Memory B cell (primary cell): Measurements from ENCODE around the gene HCFC2.
"Not testable (repeated sequence)": the region's sequence is repeated elsewhere in the genome, so short reads cannot be mapped to it uniquely, and the experiment has no call there.

Source experiments
- ATAC-seq: fragments of 150-1000 bp; cut with Tn5 transposase; 2 replicates; pipeline ENCODE4 v1.10.0; 2021; ENCODE audit warnings: low read depth, mild to moderate bottlenecking, moderate library complexity
- DNase-seq, 2 donors: peaks; one replicate each; pipeline ENCODE4 v3.0.0; 2022; ENCODE audit warnings: low spot score in 2 of 2
- H3K27ac Mint-ChIP-seq: one replicate; pipeline ENCODE4 v1.8.0; 2022; ENCODE audit warnings: mild to moderate bottlenecking, moderate library complexity, mixed read lengths
- H3K27me3 Mint-ChIP-seq: one replicate; pipeline ENCODE4 v1.8.0; 2022; ENCODE audit warnings: mixed read lengths
- H3K36me3 Mint-ChIP-seq: one replicate; pipeline ENCODE4 v1.8.0; 2022; ENCODE audit warnings: mild to moderate bottlenecking, mixed read lengths
- H3K4me1 Mint-ChIP-seq: one replicate; pipeline ENCODE4 v1.8.0; 2022; ENCODE audit warnings: mixed read lengths
- H3K4me3 Mint-ChIP-seq: one replicate; pipeline ENCODE4 v1.8.0; 2022; ENCODE audit warnings: mild to moderate bottlenecking, moderate library complexity, mixed read lengths
- H3K9me3 Mint-ChIP-seq: one replicate; pipeline ENCODE4 v1.8.0; 2022; ENCODE audit warnings: mixed read lengths

Gene HCFC2

GRCh38 chr12:104064031-104064841, at the start of gene HCFC2:
Gene HCFC2, plus strand, starts transcription at chr12:104064531. Its CDS starts 30 bp downstream, at chr12:104064561.
- H3K4me1 Mint-ChIP-seq = peaks cover 5% of the 10 kb centered on the region
- ATAC-seq (peak; percentile 94), DNase-seq (peak; percentile 86 to 96)
- H3K36me3 Mint-ChIP-seq = peaks cover 5% of the 10 kb centered on the region
- no peaks in the 10 kb centered on the region for H3K9me3 Mint-ChIP-seq
- peak within 1 kb of the TSS; percentile 97 for H3K4me3 Mint-ChIP-seq
- peak within 1 kb of the TSS; percentile 83 for H3K27ac Mint-ChIP-seq
- peaks cover 4% of the 10 kb centered on the region for H3K27me3 Mint-ChIP-seq

DNA sequence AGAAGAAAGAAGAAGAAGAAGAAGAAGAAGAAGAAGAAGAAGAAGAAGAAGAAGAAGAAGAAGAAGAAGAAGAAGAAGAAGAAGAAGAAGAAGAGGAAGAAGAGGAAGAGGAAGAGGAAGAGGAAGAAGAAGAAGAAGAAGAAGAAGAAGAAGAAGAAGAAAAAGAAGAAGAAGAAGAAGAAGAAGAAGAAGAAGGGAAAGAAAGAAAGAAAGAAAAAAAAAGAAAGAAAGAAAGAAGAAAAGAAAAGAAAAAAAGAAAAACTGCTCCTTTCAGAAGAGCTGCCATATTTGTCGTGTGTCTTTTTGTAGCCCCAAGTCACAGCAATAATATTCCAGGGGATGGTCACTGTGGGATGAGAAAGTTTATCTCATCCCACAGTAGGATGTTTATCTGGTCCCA, 42.5 kb upstream of the HCFC2 start:
- not testable (repeated sequence) for H3K27me3 Mint-ChIP-seq, DNase-seq, H3K36me3 Mint-ChIP-seq, ATAC-seq, H3K4me3 Mint-ChIP-seq, H3K27ac Mint-ChIP-seq, H3K4me1 Mint-ChIP-seq
- peaks cover 11% of the 10 kb centered on the region for H3K9me3 Mint-ChIP-seq

DNA sequence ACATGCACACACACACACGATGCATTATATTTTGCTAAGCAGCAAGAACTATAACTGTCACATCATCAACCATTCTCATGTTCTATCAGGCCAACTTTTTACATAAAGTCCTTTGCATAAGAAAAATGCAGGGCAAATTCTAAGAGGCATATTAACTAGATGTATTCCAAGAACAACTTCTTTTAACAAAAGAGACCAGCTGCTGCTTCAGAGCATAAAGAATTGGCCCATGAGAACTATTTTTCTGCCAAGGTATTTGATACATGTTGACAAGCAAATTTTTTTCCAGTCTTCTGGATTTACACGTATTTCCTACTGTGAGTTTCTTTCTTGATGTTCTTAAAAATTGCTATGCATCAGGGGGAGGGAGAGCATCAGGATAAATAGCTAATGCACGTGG, 41.5 kb upstream of the HCFC2 start:
- Mint-ChIP-seq H3K4me1 (no peaks in the 10 kb centered on the region), H3K4me3 (no peak overlapping the region), H3K9me3 (peaks cover 11% of the 10 kb centered on the region), H3K27me3 (peaks cover 9% of the 10 kb centered on the region), H3K36me3 (peaks cover 4% of the 10 kb centered on the region), H3K27ac (no peak overlapping the region)
- ATAC-seq (no peak), DNase-seq (no peak)

DNA sequence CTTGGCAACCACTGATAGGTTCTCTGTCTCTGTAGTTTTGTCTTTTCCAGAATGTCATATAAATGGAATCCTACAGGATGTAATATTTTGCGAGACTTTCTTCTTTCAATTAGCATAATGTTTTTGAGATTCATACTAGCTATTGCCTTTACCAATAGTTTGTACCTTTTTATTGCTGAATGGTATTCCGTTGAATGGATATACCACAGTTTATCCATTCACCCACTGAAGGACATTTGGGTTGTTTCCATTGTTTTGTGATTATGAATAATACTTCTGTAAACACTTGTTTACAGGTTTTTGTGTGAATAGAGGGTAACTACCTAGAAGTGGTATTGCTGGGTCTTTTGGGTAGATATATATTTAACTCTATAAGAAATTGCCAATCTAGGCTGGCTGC, 40.6 kb upstream of the HCFC2 start:
- H3K4me3 Mint-ChIP-seq = no peak overlapping the region
- peaks cover 9% of the 10 kb centered on the region for H3K27me3 Mint-ChIP-seq
- H3K9me3 Mint-ChIP-seq = peaks cover 11% of the 10 kb centered on the region
- no peak overlapping the region for H3K27ac Mint-ChIP-seq
- no peak for ATAC-seq
- H3K36me3 Mint-ChIP-seq = peaks cover 4% of the 10 kb centered on the region
- no peaks in the 10 kb centered on the region for H3K4me1 Mint-ChIP-seq
- no peak for DNase-seq

- DNase-seq (no peak), ATAC-seq (no peak)
- peaks cover 4% of the 10 kb centered on the region for H3K36me3 Mint-ChIP-seq
- no peaks in the 10 kb centered on the region for H3K4me1 Mint-ChIP-seq
- H3K9me3 Mint-ChIP-seq = peaks cover 11% of the 10 kb centered on the region
- H3K4me3 Mint-ChIP-seq = no peak overlapping the region
- H3K27me3 Mint-ChIP-seq = peaks cover 11% of the 10 kb centered on the region
- no peak overlapping the region for H3K27ac Mint-ChIP-seq
Measured at GRCh38 chr12:104024348-104024747, 40.0 kb upstream of the HCFC2 start.

GRCh38 chr12:104025771-104026170, 38.6 kb upstream of the HCFC2 start:
- Mint-ChIP-seq H3K27ac (no peak overlapping the region), H3K4me3 (no peak overlapping the region)

DNA sequence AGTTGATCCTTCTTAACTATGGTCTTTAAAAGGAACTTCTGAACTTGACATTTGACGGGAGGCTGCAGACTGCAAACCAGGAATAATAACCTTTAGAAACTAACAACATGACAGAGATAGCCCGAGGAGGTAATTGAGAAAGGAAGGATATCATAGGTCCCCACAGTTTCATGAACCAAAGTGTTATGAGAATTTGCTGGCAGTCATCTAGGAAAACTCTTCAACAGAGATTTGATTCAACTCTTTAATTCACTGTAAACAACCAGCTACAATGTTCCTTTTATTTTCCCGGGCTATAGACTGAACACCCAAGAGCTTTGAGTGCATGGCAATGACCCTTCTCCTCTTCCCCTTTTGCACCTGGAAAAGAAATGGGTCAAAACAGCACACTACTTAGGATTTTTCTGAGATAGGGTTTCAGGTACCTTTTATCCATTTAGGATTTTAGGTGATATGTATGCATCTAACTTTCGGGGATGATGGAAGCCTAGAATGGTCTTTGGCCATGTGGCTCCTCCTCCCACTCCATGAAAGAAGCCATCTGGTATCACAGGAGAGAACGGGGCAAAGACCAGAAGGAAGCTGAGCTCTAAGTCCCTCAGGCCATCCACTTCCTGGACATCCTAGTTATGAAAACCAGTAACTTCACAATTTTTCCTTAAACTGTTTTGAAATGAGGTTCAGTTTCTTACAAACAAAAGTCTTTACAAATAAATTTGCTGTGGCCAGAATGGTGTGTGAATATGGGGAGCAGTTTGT, 37.3 kb upstream of the HCFC2 start:
- no peak overlapping the region for H3K4me3 Mint-ChIP-seq
- DNase-seq (no peak), ATAC-seq (no peak)
- H3K4me1 Mint-ChIP-seq = no peaks in the 10 kb centered on the region
- H3K27ac Mint-ChIP-seq = no peak overlapping the region
- H3K27me3 Mint-ChIP-seq = peaks cover 10% of the 10 kb centered on the region
- H3K36me3 Mint-ChIP-seq = peaks cover 4% of the 10 kb centered on the region
- peaks cover 5% of the 10 kb centered on the region for H3K9me3 Mint-ChIP-seq

More at GRCh38 chr12:104025771-104026170, 38.6 kb upstream of the HCFC2 start:
- DNase-seq (no peak), ATAC-seq (no peak)
- peaks cover 4% of the 10 kb centered on the region for H3K36me3 Mint-ChIP-seq
- H3K4me1 Mint-ChIP-seq = no peaks in the 10 kb centered on the region
- H3K9me3 Mint-ChIP-seq = peaks cover 9% of the 10 kb centered on the region
- peaks cover 10% of the 10 kb centered on the region for H3K27me3 Mint-ChIP-seq

- H3K4me1 Mint-ChIP-seq, DNase-seq, H3K9me3 Mint-ChIP-seq, H3K4me3 Mint-ChIP-seq, H3K27me3 Mint-ChIP-seq, H3K36me3 Mint-ChIP-seq, H3K27ac Mint-ChIP-seq: not testable (repeated sequence)
- peak; percentile 42 for ATAC-seq
Measured at GRCh38 chr12:104030596-104030995, 33.7 kb upstream of the HCFC2 start.

- not testable (repeated sequence) for DNase-seq, H3K36me3 Mint-ChIP-seq, ATAC-seq, H3K9me3 Mint-ChIP-seq, H3K27me3 Mint-ChIP-seq, H3K4me1 Mint-ChIP-seq, H3K4me3 Mint-ChIP-seq, H3K27ac Mint-ChIP-seq
Measured at GRCh38 chr12:104036143-104036542, 28.2 kb upstream of the HCFC2 start.

- not testable (repeated sequence) for H3K9me3 Mint-ChIP-seq, ATAC-seq, H3K27me3 Mint-ChIP-seq, H3K27ac Mint-ChIP-seq, DNase-seq, H3K4me3 Mint-ChIP-seq, H3K4me1 Mint-ChIP-seq, H3K36me3 Mint-ChIP-seq
Measured at GRCh38 chr12:104039769-104040168, 24.6 kb upstream of the HCFC2 start.

- Mint-ChIP-seq H3K4me3 (no peak overlapping the region), H3K27me3 (peaks cover 1% of the 10 kb centered on the region), H3K4me1 (no peaks in the 10 kb centered on the region), H3K9me3 (no peaks in the 10 kb centered on the region), H3K36me3 (no peaks in the 10 kb centered on the region), H3K27ac (no peak overlapping the region)
- no peak for ATAC-seq
- DNase-seq = no peak
Measured at GRCh38 chr12:104042580-104042979, 21.8 kb upstream of the HCFC2 start.

- Mint-ChIP-seq H3K27ac (no peak overlapping the region), H3K36me3 (no peaks in the 10 kb centered on the region), H3K4me3 (no peak overlapping the region), H3K27me3 (peaks cover 1% of the 10 kb centered on the region), H3K9me3 (no peaks in the 10 kb centered on the region), H3K4me1 (no peaks in the 10 kb centered on the region)
- no peak for ATAC-seq
- no peak for DNase-seq
Measured at GRCh38 chr12:104044158-104044557, 20.2 kb upstream of the HCFC2 start.

GRCh38 chr12:104046306-104046705, 18.0 kb upstream of the HCFC2 start:
- Mint-ChIP-seq H3K4me3 (no peak overlapping the region), H3K36me3 (no peaks in the 10 kb centered on the region), H3K27ac (no peak overlapping the region), H3K4me1 (no peaks in the 10 kb centered on the region), H3K9me3 (no peaks in the 10 kb centered on the region), H3K27me3 (peaks cover 3% of the 10 kb centered on the region)
- ATAC-seq (no peak), DNase-seq (no peak)

DNA sequence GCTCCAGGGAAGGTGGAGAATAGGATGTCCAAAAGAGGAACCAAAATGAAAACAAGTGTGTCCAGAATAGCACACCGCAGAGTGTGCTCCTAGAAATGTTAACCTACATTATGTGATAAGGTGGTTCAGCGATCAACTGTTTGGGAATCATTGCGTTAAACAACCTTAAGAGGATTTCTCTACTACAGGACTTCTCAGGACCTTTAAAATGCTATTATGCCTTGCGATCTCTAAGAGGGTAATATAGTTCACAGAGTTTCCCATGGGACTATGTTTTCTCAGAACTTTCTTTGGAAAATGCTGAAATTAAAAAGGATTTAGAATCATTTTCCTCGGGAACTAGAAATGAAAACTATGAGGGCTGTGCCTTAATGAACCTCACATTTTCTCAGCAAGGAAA, 16.2 kb upstream of the HCFC2 start:
- no peak overlapping the region for H3K27ac Mint-ChIP-seq
- no peaks in the 10 kb centered on the region for H3K36me3 Mint-ChIP-seq
- no peaks in the 10 kb centered on the region for H3K9me3 Mint-ChIP-seq
- no peaks in the 10 kb centered on the region for H3K4me1 Mint-ChIP-seq
- no peak for ATAC-seq
- DNase-seq = no peak
- peaks cover 8% of the 10 kb centered on the region for H3K27me3 Mint-ChIP-seq
- no peak overlapping the region for H3K4me3 Mint-ChIP-seq
